ENCODE data around the gene UNC13D. TPM values are rescaled to one million over a fixed set of nuclear protein-coding genes. Genes with fewer than 3 reads are reported as not detected.

UNC13D gene
- total RNA-seq, 1 experiment from 2014 or later, result 9.0 TPM

GRCh38 chr17:75850928-75851692 lies 6.9 kb upstream of the UNC13D start:
- Mint-ChIP-seq H3K27me3 (ENCODE audit: insufficient read depth, unreplicated experiment) (no peaks in the 10 kb centered on the region), H3K27ac (ENCODE audit: unreplicated experiment) (no peak overlapping the region), H3K36me3 (ENCODE audit: insufficient read depth, unreplicated experiment) (peaks cover 33% of the 10 kb centered on the region), H3K9me3 (ENCODE audit: unreplicated experiment) (no peaks in the 10 kb centered on the region), H3K4me1 (ENCODE audit: low read depth, unreplicated experiment) (peaks cover 22% of the 10 kb centered on the region), H3K4me3 (ENCODE audit: unreplicated experiment) (no peak overlapping the region)
- H3K36me3 ChIP-seq (ENCODE audit: control insufficient read depth, insufficient read depth, low read length), result peaks cover 8% of the 10 kb centered on the region
- peaks cover 21% of the 10 kb centered on the region for H3K4me1 ChIP-seq
- DNase-seq, result no peak
- H3K4me3 ChIP-seq (ENCODE audit: low read depth, low read length), result no peak overlapping the region
- ChIA-PET POLR2A (interaction anchor here (1.0 kb wide), 1 partner anchor 71 kb away, joined by 3 read pairs; no protein-coding TSS in a partner anchor), CTCF (no interaction called here)
- H3K27me3 ChIP-seq (replicated peaks; ENCODE audit: control insufficient read depth, insufficient read depth, low read length), result no peaks in the 10 kb centered on the region
- TF ChIP-seq CTCF (IDR thresholded peaks at IDR 0.05; ENCODE audit: insufficient read depth in 1 of 2, low read depth in 1 of 2, low read length in 1 of 2, severe bottlenecking in 1 of 2, unreplicated experiment in 1 of 2), result no peak
- intact Hi-C loops (cut with micrococcal nuclease; ENCODE audit: unreplicated experiment), result no loop called here
- no TSS peak for BruUV-seq (replicated peaks)
- no peaks in the 10 kb centered on the region for H3K9me3 ChIP-seq

GRCh38 chr17:75849724-75850123 lies 5.5 kb upstream of the UNC13D start:
- peaks cover 8% of the 10 kb centered on the region for H3K36me3 ChIP-seq (ENCODE audit: control insufficient read depth, insufficient read depth, low read length)
- Mint-ChIP-seq H3K4me1 (ENCODE audit: low read depth, unreplicated experiment) (peaks cover 31% of the 10 kb centered on the region), H3K36me3 (ENCODE audit: insufficient read depth, unreplicated experiment) (peaks cover 36% of the 10 kb centered on the region), H3K4me3 (ENCODE audit: unreplicated experiment) (no peak overlapping the region), H3K27ac (ENCODE audit: unreplicated experiment) (no peak overlapping the region), H3K9me3 (ENCODE audit: unreplicated experiment) (no peaks in the 10 kb centered on the region), H3K27me3 (ENCODE audit: insufficient read depth, unreplicated experiment) (no peaks in the 10 kb centered on the region)
- intact Hi-C loops (cut with micrococcal nuclease; ENCODE audit: unreplicated experiment), result no loop called here
- H3K27me3 ChIP-seq (replicated peaks; ENCODE audit: control insufficient read depth, insufficient read depth, low read length), result no peaks in the 10 kb centered on the region
- DNase-seq, result no peak
- CTCF ChIA-PET, result no interaction called here
- H3K4me1 ChIP-seq, result peaks cover 35% of the 10 kb centered on the region
- BruUV-seq (replicated peaks), result no TSS peak
- POLR2A ChIA-PET, result no interaction called here
- TF ChIP-seq CTCF (IDR thresholded peaks at IDR 0.05; ENCODE audit: insufficient read depth in 1 of 2, low read depth in 1 of 2, low read length in 1 of 2, severe bottlenecking in 1 of 2, unreplicated experiment in 1 of 2), result no peak
- no peaks in the 10 kb centered on the region for H3K9me3 ChIP-seq
- H3K4me3 ChIP-seq (ENCODE audit: low read depth, low read length), result no peak overlapping the region

- H3K27me3 Mint-ChIP-seq (ENCODE audit: insufficient read depth, unreplicated experiment), result no peaks in the 10 kb centered on the region
- no peak overlapping the region for H3K4me3 Mint-ChIP-seq (ENCODE audit: unreplicated experiment)
- peaks cover 37% of the 10 kb centered on the region for H3K4me1 ChIP-seq
- no peaks in the 10 kb centered on the region for H3K9me3 ChIP-seq
- H3K36me3 ChIP-seq (ENCODE audit: control insufficient read depth, insufficient read depth, low read length), result peaks cover 8% of the 10 kb centered on the region
- no peak for TF ChIP-seq CTCF (IDR thresholded peaks at IDR 0.05; ENCODE audit: insufficient read depth in 1 of 2, low read depth in 1 of 2, low read length in 1 of 2, severe bottlenecking in 1 of 2, unreplicated experiment in 1 of 2)
- H3K9me3 Mint-ChIP-seq (ENCODE audit: unreplicated experiment), result no peaks in the 10 kb centered on the region
- peaks cover 36% of the 10 kb centered on the region for H3K36me3 Mint-ChIP-seq (ENCODE audit: insufficient read depth, unreplicated experiment)
- POLR2A ChIA-PET, result no interaction called here
- H3K4me1 Mint-ChIP-seq (ENCODE audit: low read depth, unreplicated experiment), result peaks cover 29% of the 10 kb centered on the region
- no peak overlapping the region for H3K27ac Mint-ChIP-seq (ENCODE audit: unreplicated experiment)
- intact Hi-C loops (cut with micrococcal nuclease; ENCODE audit: unreplicated experiment), result no loop called here
- DNase-seq, result no peak
- H3K27me3 ChIP-seq (replicated peaks; ENCODE audit: control insufficient read depth, insufficient read depth, low read length), result no peaks in the 10 kb centered on the region
- CTCF ChIA-PET, result no interaction called here
- no TSS peak for BruUV-seq (replicated peaks)
- no peak overlapping the region for H3K4me3 ChIP-seq (ENCODE audit: low read depth, low read length)
Observed at GRCh38 chr17:75849279-75849646, 5.1 kb upstream of the UNC13D start.
